HT-29 (cell line): ENCODE data around the gene PRKD1. TPM values are rescaled to one million over a fixed set of nuclear protein-coding genes. Genes with fewer than 3 reads are reported as not detected.

ENCODE experiments used
- DNase-seq: peaks from one replicate; pipeline ENCODE4 v3.0.0-alpha.2; 2015; ENCODE audit warnings: low spot score
- total RNA-seq: library from RNA; depleted of rRNA; stranded (reverse); fragments of >200 nt; shearing (Covaris generic); gene quantifications from 2 replicates; pipeline ENCODE4 v1.2.3, GENCODE V29; 2014

Gene PRKD1
- total RNA-seq, 1 experiment from 2014 or later = not detected

DNA sequence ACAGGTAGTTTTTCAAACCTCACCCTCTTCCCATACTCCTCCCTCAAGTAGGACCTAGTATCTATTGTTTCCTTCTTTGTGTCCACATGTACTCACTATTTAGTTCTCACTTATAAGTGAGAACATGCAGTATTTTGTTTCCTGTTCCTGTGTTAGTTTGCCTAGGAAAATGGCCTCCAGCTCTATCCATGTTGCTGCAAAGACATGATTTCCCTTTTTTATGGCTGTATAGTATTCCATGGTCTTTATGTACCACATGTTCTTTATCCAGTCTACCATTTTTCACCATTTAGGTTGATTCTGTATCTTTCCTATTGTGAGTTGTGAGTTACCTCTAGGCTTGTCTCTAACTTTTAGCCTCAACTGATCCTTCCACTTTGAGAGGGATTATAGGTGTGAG, 310.7 kb downstream of the PRKD1 start:
- no peak for DNase-seq

DNA sequence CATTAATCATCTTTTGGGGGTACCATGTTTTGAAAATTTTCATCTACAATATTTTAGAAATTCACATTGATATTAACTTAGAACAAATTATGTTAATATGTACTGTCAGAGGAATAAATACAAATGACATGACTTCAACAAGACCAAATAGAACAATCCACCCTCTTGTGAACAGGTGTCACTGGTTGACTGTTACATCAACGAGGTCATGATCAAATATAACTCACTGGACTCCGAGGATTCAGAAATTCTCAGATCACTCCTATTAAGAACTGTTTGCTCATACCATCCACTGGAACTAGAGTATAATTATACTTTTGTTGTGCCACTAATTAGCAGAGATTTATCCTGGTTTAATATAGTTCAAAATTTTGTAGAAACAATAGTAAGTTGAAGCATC, 318.8 kb downstream of the PRKD1 start:
- no peak for DNase-seq

DNA sequence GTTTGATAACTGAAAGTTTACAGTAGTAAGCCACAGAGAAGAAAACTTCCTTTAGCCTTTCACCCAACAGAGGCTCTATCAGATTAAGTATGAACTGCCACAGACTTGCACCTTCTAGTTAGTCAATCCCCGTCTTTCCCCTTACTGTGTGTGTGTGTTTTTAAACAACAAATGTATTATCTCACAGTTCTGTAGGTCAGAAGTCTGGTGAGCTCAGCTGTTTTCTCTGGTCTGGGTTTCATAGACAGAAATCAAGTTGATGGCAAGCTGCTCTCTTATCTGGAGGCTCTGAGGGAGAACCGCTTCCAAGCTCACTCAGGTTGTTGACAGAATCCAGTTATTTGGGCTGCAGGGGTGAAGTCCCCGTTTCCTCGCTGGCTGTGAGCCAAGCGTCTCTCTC, 320.5 kb downstream of the PRKD1 start:
- no peak for DNase-seq

DNA sequence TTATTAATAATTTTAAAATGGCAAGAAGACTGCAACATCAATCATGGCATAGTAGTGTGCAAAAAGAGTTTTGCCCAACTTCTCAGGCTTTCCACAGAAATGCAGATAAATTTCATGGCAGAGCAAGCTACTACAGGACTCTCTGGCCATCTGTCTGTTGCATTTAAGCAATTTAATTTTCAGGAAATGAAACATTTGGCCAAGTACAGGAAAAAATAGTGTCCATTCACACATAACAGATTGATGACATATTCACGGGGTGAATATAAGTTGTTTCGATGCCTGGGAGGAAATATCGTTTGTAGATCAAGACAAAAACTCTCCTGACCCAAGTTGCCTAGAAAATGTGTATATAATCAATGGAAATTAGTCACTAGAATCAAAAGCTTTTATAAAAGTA, 324.0 kb downstream of the PRKD1 start:
- no peak for DNase-seq

DNA sequence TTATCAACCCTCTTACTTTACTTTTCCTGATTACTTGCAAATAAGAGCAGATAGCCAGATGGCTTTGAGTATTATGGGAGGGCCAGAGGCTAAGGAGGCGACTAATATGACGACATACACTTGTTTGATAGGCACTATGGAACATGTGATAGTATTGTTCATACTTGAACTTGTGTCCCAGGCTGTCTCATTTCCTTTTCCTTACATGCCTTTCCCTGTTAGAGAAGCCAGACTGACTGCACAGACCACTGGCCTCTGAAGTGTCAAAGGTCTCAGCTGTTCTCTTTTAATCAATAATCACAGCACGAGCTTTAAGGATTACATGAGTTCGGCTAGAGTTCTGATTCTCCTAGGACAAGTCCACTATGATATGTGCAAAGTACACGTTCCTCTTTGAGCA, 326.0 kb downstream of the PRKD1 start:
- no peak for DNase-seq

DNA sequence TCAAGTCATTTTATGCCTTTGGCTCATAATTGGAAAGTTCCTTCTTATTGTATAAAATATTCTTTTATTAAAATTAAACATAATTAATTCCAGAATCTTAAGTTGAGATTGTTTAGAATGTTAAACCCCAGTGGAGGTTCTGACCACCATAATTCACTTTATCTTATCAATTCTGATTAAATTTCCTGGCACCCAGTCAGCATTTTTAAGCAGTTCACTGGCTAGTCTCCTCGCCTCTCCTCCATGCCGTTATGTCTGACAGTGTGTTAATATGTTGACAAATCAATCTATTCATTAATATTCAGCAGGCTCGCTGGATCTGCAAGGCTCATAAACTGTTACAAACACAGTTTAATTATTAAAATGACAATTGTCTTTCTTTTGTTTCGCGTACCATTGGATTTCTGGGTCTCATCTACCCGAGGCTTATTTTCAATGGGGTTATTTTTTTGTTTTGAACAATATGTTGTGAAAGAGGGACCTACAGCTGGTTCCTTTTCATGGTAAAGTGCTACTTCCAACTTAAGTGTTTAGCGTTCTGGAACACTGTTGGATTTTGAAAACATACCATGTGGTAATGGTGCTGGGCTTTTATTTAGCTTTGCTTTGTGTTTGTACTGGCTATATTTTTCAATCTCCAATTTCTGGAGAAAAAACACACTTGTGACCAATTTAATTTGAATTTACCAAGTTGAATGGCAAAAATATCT, 339.7 kb downstream of the PRKD1 start:
- DNase-seq = no peak

DNA sequence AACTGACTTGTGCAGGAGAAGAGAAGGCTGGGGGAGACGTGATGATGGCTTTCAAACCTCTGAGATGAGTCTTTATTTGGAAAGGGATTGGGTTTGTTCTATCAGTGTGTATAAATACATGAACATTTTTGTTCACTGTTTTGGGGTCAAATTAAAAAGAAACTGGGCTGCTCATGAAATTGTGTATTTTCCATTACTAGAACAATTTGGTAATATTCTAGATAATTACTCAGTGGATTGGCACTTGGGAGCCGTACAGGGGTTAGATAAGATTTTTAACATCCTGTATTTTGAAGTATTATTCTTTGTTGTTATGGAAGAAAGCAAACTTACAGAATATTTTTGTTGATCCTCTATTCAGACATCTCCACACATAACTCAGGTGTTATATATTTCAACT, 340.6 kb downstream of the PRKD1 start:
- DNase-seq = no peak

DNA sequence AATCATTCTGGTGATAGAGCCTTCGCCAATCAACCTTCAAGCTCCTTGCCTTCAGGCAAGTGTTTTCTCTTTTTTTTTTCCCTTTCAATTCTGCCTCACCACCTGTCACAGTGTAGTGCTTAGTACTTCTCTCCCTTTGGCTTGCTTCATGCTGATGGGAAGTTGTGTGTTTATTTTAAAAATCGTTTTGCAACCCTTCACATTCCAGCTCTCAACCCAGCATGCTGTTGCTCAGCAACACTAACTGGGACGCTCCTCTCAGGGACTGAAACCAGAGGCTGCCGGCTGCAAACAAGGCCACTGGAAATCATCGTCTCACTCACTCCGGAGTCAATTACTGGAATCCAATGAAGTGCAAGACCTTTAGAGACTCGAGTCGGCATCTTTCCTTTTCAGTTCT, 342.7 kb downstream of the PRKD1 start:
- no peak for DNase-seq

DNA sequence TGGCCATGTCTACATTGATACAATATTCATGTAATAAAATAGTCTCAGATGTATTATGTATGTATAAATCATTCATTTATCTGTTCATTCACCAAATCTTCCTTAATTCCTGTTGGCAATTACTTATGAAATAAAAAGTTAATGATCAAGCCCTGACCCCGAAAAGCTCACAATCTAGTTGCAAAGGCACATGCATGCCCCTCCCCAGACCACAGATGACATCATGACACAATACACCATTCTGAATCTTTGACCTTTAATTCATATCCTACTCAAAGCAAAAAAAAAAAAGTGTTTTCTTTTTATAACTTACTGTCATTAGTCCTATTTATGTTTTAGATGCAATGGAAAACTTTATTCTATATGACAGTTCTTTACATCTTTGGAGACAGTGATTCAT, 346.9 kb downstream of the PRKD1 start:
- no peak for DNase-seq

DNA sequence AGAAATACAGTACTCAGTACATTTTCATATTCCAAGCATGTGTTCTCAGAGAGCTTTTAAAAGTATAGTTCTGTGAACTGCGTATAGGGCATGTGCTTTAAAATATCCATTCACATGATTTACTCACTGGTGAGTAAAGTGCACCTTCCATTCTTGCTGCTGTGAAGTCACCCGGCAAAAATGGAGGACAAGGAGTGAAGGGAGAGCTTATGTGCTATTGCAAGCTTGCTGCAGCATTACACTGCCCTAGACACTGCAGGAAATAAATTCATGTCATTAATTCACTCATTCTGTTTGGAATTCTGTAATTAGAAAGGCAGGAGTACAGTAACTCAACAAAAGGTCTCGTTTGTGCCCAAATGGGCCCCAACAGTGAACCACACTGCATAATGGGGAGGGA, 347.8 kb downstream of the PRKD1 start:
- no peak for DNase-seq

DNA sequence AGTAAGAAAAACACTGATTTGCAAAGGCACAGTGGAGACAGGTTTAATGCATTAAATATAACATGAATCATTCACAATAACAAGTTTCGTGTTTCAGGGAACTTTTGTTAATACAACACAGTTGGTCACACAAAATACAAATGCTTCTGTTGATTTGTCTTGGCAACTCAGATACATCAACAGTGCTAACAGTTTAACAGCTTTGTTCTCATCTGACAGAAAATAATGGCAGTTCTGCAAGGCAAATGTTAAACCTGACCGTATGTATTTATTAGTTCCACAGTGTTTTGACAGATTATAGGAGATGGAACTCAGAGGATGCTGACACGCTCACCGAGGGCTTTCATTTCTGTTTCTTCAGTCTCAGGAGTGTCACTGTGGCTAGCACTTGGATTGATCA, 350.7 kb downstream of the PRKD1 start:
- no peak for DNase-seq

DNA sequence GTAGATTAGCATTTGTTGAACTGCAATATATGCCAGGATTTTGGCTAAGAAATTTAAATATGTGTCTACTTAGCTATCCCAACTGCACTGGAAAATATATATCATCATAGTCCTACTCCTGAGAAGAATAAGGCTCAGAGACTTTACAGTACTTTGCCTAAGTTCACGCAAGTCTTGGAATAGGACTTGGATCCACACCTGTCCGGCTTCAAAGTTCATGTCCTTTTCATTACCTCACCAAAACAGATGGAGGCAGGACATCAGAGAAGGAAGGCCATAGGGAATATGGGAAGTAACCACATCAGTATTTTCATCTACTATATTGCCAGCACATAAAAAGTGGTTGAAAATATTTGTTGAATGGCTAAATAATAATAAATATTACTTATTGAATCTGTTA, 358.5 kb downstream of the PRKD1 start:
- no peak for DNase-seq

DNA sequence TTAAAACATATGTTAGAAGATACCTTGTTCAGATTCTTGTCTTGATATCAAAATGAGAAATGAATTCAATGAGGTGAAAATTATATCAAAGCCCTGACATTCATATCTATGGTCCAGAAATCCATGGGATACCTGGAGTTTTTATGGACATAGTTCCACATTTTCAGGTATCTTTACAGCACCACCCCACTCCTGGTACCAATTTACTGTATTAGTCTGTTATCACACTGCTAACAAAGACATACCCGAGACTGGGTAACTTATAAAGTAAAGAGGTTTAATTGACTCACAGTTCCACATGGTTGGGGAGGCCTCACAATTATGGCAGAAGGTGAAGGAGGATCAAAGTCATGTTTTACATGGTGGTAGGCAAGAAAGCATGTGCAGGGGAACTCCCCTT, 361.5 kb downstream of the PRKD1 start:
- no peak for DNase-seq

DNA sequence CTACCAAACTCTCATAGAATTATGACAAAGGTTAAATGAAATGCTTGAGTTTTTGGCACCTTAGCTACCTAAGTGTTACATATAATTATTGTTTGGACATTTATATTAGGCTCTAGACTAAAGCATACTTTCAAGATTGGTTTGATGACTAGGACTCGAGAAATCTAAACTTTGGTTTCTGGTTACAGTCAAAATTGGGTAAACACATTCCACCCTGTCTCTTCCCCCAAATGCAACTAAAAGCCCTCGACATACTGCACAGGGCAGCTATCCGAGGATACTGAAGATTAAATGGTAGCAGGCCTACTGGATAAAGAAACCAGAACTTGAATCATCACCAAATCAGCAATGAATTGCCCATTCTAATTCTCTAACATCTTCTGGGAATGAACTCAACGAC, 369.1 kb downstream of the PRKD1 start:
- DNase-seq = no peak

DNA sequence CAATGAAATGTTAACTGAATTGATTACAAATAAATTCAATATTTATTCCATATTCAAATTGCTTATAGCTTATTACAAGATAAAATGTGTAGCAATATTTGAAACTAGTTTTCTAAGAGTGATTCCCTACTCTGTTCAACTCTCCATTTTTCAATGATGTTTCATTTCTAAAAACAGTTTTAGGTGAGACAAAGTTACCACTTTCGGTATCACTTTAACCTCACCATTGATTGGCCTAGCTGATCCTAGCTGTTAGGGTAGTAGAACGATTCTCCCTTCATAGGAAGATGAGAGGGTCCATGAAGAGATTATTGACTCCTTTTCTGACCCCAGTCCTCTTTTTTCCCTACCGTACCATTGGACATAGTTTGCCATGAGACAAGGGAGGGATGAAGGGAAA, 373.3 kb downstream of the PRKD1 start:
- no peak for DNase-seq

DNA sequence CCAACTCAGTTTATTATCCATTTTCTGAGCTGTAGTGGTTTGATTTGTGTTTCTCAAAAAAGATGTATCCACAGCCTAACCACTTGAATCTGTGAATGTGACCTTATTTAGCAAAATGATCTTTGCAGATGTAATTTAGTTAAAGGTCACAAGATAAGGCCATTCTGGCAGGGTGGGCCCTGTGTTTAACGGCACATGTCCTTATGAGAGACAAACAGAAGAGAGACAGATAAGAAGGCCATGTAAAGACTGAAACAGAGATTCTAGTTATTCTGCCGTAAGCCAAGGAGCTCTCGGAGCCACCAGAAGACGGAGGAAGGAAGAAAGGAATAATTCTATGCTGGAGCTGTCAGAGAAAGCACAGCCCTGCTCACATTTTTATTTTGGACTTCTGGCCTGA, 374.2 kb downstream of the PRKD1 start:
- DNase-seq = no peak

DNA sequence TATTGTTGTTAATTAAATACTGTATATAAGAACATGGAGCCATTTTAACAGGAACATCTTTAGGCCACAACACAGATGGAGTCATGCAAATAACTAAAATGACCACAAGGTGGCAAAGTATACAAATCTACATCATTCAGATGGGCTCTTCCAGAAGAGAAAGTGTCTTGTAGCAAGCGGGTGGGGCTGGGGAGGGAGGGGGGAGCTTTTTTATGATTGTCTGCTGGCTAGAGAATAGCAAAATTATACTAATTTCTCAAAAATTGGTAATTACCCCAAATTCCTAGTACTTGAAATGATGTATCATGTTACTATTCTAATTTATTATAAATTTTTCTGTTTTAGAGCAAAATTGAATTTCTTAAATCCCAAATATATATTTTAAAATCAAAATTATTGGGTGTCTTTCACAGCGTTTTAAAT, 378.7 kb downstream of the PRKD1 start:
- DNase-seq = peak; percentile 33

DNA sequence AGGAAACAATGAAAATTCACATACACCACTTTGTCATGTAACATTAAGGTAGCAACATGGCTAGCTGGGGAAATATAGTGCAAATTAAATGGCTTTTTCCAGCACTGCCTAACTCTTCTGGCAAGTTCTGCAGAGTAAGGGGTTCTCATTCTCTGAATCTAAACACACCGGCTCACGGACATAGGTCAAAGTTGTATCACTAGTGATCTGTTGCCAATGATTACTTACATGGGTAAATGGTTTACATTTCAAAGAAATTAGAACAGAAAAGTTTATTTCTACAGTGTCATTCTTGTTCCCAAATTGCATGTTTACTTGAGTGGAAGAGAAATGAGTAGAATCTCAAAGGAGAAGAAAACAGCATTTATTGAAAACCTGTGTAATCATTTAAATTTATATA, 381.9 kb downstream of the PRKD1 start:
- DNase-seq = no peak

DNA sequence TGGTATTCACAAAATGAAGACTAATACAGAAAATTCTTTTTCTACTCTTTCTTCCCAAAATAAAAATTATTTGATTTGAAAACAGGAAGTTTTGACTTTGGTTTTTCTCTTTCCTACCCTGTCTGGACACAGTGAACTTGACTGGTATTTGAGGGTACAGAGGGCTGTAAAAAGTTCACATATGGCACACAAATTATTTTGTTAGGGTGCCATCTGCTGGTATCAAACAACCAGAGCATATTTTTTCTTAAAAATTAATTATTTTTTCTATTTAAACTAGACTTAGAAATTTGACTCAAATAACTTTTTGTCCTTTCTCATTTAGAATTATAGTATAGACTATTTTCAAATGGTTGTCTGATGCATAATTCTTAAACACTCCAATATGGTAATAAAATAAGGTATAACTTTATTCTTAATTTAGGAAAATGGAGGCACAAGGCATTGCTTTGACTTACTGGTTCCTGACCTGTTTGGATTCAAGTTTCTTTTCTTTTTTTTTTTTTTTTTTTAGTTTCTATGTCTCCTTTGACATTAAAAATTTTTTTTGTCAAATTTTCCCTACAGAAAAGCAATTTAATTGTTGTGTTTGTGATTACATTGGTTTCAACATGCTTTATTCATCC, 390.6 kb downstream of the PRKD1 start:
- DNase-seq = peak; percentile 12

DNA sequence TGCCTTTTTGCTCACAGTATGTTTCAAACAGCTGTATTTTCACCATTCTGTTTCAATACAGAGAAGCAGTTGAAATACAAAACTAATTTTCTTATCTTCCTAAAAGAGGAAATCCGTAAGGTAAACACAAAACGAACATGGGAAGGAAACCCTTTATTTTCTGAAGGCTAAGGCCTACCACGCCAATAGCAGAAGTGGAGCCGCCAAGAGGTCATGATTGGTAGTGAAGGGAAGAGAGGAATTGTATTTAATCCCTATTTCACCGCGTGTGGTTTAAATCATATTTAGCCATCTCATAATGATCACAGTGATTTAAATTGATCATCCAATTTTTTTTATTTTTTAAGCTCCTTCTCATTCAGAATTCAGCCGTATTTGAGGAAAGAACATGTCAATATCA, 398.2 kb downstream of the PRKD1 start:
- DNase-seq = peak; percentile 10

DNA sequence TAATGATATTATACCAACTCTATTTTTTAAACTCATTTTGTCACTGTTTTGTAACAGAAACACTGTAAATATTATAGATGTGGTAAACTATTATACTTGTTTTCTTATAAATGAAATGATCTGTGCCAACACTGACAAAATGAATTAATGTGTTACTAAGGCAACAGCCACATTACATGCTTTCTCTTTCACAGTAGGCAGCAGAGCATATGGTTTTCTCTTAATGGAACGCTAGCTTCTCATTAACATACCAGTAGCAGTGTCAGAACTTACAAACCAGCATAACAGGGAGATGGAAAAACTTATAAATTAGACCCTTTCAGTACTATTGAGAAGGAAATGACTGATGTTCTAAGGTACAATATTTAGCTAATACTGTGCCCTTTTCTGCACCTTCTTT, 398.8 kb downstream of the PRKD1 start:
- DNase-seq = no peak

DNA sequence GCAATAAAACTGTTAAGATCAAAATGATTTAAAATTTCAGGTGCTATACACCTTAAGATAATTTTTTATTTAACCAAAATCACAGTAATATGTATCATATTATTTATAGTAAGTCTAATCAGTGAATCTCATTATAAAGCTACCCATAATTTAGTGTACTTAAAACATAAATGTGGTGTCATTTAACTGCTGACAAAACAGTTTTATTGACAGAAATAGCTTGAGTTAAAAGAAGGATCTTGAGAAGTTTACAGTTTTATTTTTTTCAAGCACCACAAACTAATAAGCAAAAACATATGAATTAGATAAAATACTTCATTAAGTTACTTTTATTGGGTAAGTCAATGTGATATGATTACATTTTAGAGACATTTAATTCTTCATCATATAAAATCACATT, 400.4 kb downstream of the PRKD1 start:
- DNase-seq = no peak
